ENCODE data around the gene MBNL2. TPM values are rescaled to one million over a fixed set of nuclear protein-coding genes. Genes with fewer than 3 reads are reported as not detected.
A peak's percentile ranks its signal among the peaks of the same experiment; 100 is the strongest.

Gene MBNL2
- total RNA-seq, 1 donor from 2014 or later, result 16.9 TPM

DNA sequence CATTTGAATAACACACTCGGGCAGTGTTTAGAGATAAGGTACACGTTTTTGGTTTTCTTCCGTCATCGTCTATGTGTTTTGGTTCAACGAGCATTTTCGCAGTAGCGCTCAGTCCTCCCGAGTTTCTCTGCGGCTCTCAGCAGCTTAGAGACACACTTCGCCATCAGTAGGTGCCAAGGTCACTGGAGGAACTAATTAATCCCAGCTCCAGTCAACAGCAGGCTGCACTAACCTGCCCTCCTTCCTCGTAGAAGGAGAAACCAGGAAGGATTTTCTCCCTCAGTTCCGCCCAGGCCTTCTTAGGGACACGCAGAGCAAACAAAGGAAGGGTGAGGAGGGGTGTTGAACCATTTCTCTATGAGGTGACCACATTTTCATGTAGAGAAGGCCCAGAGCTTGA is 12.6 kb downstream of the MBNL2 start:
- no peak overlapping the region for H3K27ac Mint-ChIP-seq (ENCODE audit: unreplicated experiment)
- peaks cover 68% of the 10 kb centered on the region for H3K4me1 Mint-ChIP-seq
- H3K4me3 Mint-ChIP-seq, result no peak overlapping the region
- TF ChIP-seq, protein P1, sequence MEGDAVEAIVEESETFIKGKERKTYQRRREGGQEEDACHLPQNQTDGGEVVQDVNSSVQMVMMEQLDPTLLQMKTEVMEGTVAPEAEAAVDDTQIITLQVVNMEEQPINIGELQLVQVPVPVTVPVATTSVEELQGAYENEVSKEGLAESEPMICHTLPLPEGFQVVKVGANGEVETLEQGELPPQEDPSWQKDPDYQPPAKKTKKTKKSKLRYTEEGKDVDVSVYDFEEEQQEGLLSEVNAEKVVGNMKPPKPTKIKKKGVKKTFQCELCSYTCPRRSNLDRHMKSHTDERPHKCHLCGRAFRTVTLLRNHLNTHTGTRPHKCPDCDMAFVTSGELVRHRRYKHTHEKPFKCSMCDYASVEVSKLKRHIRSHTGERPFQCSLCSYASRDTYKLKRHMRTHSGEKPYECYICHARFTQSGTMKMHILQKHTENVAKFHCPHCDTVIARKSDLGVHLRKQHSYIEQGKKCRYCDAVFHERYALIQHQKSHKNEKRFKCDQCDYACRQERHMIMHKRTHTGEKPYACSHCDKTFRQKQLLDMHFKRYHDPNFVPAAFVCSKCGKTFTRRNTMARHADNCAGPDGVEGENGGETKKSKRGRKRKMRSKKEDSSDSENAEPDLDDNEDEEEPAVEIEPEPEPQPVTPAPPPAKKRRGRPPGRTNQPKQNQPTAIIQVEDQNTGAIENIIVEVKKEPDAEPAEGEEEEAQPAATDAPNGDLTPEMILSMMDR (conservative IDR thresholded peaks at IDR 0.05), result no peak
- H3K9me3 Mint-ChIP-seq, result peaks cover 3% of the 10 kb centered on the region
- peaks cover 18% of the 10 kb centered on the region for H3K36me3 Mint-ChIP-seq (ENCODE audit: low read depth)
- no peak for DNase-seq (ENCODE audit: low read depth, low spot score)
- H3K27me3 Mint-ChIP-seq (ENCODE audit: low read depth), result no peaks in the 10 kb centered on the region

GRCh38 chr13:97235549-97236231 is 13.6 kb downstream of the MBNL2 start:
- TF ChIP-seq, protein P1 (conservative IDR thresholded peaks at IDR 0.05), result no peak
- Mint-ChIP-seq H3K27ac (ENCODE audit: unreplicated experiment) (peak overlapping the region; percentile 76), H3K27me3 (ENCODE audit: low read depth) (no peaks in the 10 kb centered on the region), H3K9me3 (peaks cover 3% of the 10 kb centered on the region), H3K4me1 (peaks cover 77% of the 10 kb centered on the region), H3K4me3 (no peak overlapping the region), H3K36me3 (ENCODE audit: low read depth) (peaks cover 16% of the 10 kb centered on the region)
- no peak for DNase-seq (ENCODE audit: low read depth, low spot score)

- H3K9me3 Mint-ChIP-seq, result peaks cover 3% of the 10 kb centered on the region
- peaks cover 86% of the 10 kb centered on the region for H3K4me1 Mint-ChIP-seq
- DNase-seq (ENCODE audit: low read depth, low spot score), result no peak
- no peak overlapping the region for H3K27ac Mint-ChIP-seq (ENCODE audit: unreplicated experiment)
- H3K4me3 Mint-ChIP-seq, result no peak overlapping the region
- H3K36me3 Mint-ChIP-seq (ENCODE audit: low read depth), result peaks cover 13% of the 10 kb centered on the region
- H3K27me3 Mint-ChIP-seq (ENCODE audit: low read depth), result no peaks in the 10 kb centered on the region
- TF ChIP-seq, protein P1 (conservative IDR thresholded peaks at IDR 0.05), result no peak
Measured at GRCh38 chr13:97237388-97237787, 15.3 kb downstream of the MBNL2 start.

GRCh38 chr13:97238432-97238831 is 16.3 kb downstream of the MBNL2 start:
- H3K4me1 Mint-ChIP-seq, result peaks cover 87% of the 10 kb centered on the region
- H3K27me3 Mint-ChIP-seq (ENCODE audit: low read depth), result no peaks in the 10 kb centered on the region
- no peak for DNase-seq (ENCODE audit: low read depth, low spot score)
- no peak overlapping the region for H3K4me3 Mint-ChIP-seq
- TF ChIP-seq, protein P1 (conservative IDR thresholded peaks at IDR 0.05), result no peak
- H3K9me3 Mint-ChIP-seq, result peaks cover 1% of the 10 kb centered on the region
- H3K36me3 Mint-ChIP-seq (ENCODE audit: low read depth), result peaks cover 12% of the 10 kb centered on the region
- H3K27ac Mint-ChIP-seq (ENCODE audit: unreplicated experiment), result peak overlapping the region; percentile 39

DNA sequence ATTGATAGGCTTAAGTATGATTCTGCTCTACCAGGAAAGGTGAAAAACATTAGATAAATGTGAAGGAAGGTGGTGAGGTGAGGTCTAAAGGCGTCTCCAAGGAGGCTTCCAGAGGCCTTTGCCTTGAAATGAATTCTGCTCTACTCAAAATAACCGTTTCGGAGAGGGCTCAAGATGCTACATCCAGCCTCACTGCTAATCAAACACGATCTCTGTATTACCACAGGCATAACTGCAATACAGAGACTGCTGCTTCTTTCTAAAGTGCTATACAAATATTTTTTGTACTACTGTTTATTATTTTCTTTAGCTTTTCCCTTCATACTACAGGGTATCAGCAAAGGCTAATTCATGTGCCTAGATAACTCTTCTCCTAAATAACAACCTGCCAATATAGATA is 16.8 kb downstream of the MBNL2 start:
- H3K36me3 Mint-ChIP-seq (ENCODE audit: low read depth), result peaks cover 7% of the 10 kb centered on the region
- H3K4me3 Mint-ChIP-seq, result no peak overlapping the region
- peaks cover 87% of the 10 kb centered on the region for H3K4me1 Mint-ChIP-seq
- DNase-seq (ENCODE audit: low read depth, low spot score), result no peak
- H3K27ac Mint-ChIP-seq (ENCODE audit: unreplicated experiment), result peak overlapping the region; percentile 39
- H3K9me3 Mint-ChIP-seq, result no peaks in the 10 kb centered on the region
- TF ChIP-seq, protein P1 (conservative IDR thresholded peaks at IDR 0.05), result no peak
- H3K27me3 Mint-ChIP-seq (ENCODE audit: low read depth), result no peaks in the 10 kb centered on the region

Data from neural crest cell (in vitro differentiated cells).